NT2/D1 (cell line): ENCODE measurements around the gene PARD6G.

Experiments
- SUZ12 ChIP-seq: IDR thresholded peaks from 2 replicates; pipeline ENCODE4 v1.6.1; 2011; ENCODE audit not compliant: insufficient read length, insufficient read depth; ENCODE audit errors: extremely low read depth
- YY1 ChIP-seq: IDR thresholded peaks from 2 replicates; pipeline ENCODE4 v1.6.1; 2011; ENCODE audit not compliant: insufficient read length, insufficient read depth
- ZNF274 ChIP-seq: IDR thresholded peaks from 2 replicates; pipeline ENCODE4 v1.6.1; 2011; ENCODE audit warnings: mild to moderate bottlenecking, low read depth, low read length

GRCh38 chr18:80176334-80177073 lies 70.8 kb downstream of the PARD6G start:
- TF ChIP-seq YY1 (no peak), SUZ12 (no peak), ZNF274 (no peak)
